Mucosa of descending colon (tissue), 3 donors: ENCODE results near the gene CIAO3. TPM values are rescaled to one million over a fixed set of nuclear protein-coding genes. Genes with fewer than 3 reads are reported as not detected.
A peak's percentile ranks its signal among the peaks of the same experiment; 100 is the strongest.

Source experiments
- ATAC-seq: fragments of 200-7000 bp; cut with Tn5 transposase; one replicate; pipeline ENCODE4 v1.9.1; 2020; ENCODE audit warnings: mild to moderate bottlenecking, moderate library complexity
- DNase-seq, 3 donors: peaks; one replicate each; pipeline ENCODE4 v3.0.0-alpha.2; 2020
- H3K36me3 ChIP-seq: fragments of 200-600 bp; one replicate; pipeline ENCODE4 v1.8.0; 2021; ENCODE audit warnings: low read depth, mild to moderate bottlenecking
- H3K4me1 ChIP-seq: fragments of 200-600 bp; one replicate; pipeline ENCODE4 v1.8.0; 2021; ENCODE audit warnings: low read depth, mild to moderate bottlenecking
- H3K4me3 ChIP-seq: fragments of 200-600 bp; one replicate; pipeline ENCODE4 v1.8.0; 2021; ENCODE audit warnings: mild to moderate bottlenecking
- H3K9me3 ChIP-seq: fragments of 200-600 bp; one replicate; pipeline ENCODE4 v1.8.0; 2021; ENCODE audit warnings: mild to moderate bottlenecking
- CTCF ChIP-seq: fragments of 200-600 bp; IDR thresholded peaks from one replicate; pipeline ENCODE4 v1.8.0; 2022; ENCODE audit warnings: antibody characterized with exemption, mild to moderate bottlenecking
- intact Hi-C, 2 donors: fragments of 100-400 bp; cut with DNase I in 1 of 2; cut with micrococcal nuclease in 1 of 2; formaldehyde crosslinking; loops; one replicate each; pipeline versions ENCODE4 v1.11.0 to v1.11.1; 2022; cut with DNase I, micrococcal nuclease
- long read RNA-seq, 2 donors: library from polyadenylated mRNA; unstranded; transcript quantifications; one replicate each; pipeline ENCODE4 v2.0.0, GENCODE V29; 2019 to 2021
- total RNA-seq, 3 donors: library from RNA; stranded (reverse); fragmentation: NEBNext Ultra II Directional in 2 of 3; extraction: Animal tissue kit (Norgen Biotek cat#: 25700) in 2 of 3; gene quantifications; one replicate each; pipeline versions ENCODE4 v1.2.1 to v1.2.4, GENCODE V29; 2021 to 2023
- donor health status: DM: no; HTN: no; CAD: no; lungs with moderate emphysema.
- donor health status: DM: no; HTN: no; CAD: no.
- donor health status: DM: no; HTN: yes; CAD: no.

Gene CIAO3
- 10 to 100 TPM; 37.7 to 48.7 (median 47.6) TPM for total RNA-seq
- long read RNA-seq, donor 1, transcript CIAO3-201 (11 exons, 2,112 nt): major isoform, 46 of 71 reads
- long read RNA-seq, donor 1, partial matches to known transcripts: 10 of 71 reads
- long read RNA-seq, donor 1, other reads (novel, unspliced or antisense): 8 of 71 reads
- long read RNA-seq, donor 2, transcript CIAO3-201 (11 exons, 2,112 nt): major isoform, 32 of 48 reads
- long read RNA-seq, donor 2, partial matches to known transcripts: 1 of 48 reads
- long read RNA-seq, donor 2, other reads (novel, unspliced or antisense): 8 of 48 reads

GRCh38 chr16:740764-741505, at the start of gene CIAO3:
TSS of gene CIAO3 (minus strand) at chr16:740997. CDS start at chr16:740985, 12 bp downstream.
- peak; percentile 96 for TF ChIP-seq CTCF
- DNase-seq (peak; percentile 86 to 94 (median 93)), ATAC-seq (peak; percentile 95)
- no peaks in the 10 kb centered on the region for H3K36me3 ChIP-seq
- H3K4me1 ChIP-seq: peaks cover 20% of the 10 kb centered on the region
- intact Hi-C loops: no loop called here
- no peaks in the 10 kb centered on the region for H3K9me3 ChIP-seq
- peak within 1 kb of the TSS; percentile 84 for H3K4me3 ChIP-seq

GRCh38 chr16:790086-790485, 49.3 kb upstream of the CIAO3 start:
- Histone ChIP-seq H3K36me3 (no peaks in the 10 kb centered on the region), H3K4me3 (no peak overlapping the region), H3K4me1 (peaks cover 17% of the 10 kb centered on the region), H3K9me3 (no peaks in the 10 kb centered on the region)
- intact Hi-C loops: no loop called here
- ATAC-seq: no peak
- DNase-seq: no peak
- no peak for TF ChIP-seq CTCF

GRCh38 chr16:789191-789850, 48.5 kb upstream of the CIAO3 start:
- Histone ChIP-seq H3K4me3 (no peak overlapping the region), H3K36me3 (no peaks in the 10 kb centered on the region)
- no peak for ATAC-seq

GRCh38 chr16:788399-789126, 47.8 kb upstream of the CIAO3 start, which contains the start of gene CHTF18:
TSS of gene CHTF18 (plus strand) at chr16:788620. CDS start at chr16:788685, 65 bp downstream.
- peaks cover 17% of the 10 kb centered on the region for H3K4me1 ChIP-seq
- intact Hi-C loops: no loop called here
- no peaks in the 10 kb centered on the region for H3K36me3 ChIP-seq
- H3K9me3 ChIP-seq: no peaks in the 10 kb centered on the region
- peak; percentile 93 to 97 (median 94) for DNase-seq
- ATAC-seq: peak; percentile 94
- H3K4me3 ChIP-seq: peak within 1 kb of the TSS; percentile 88
- TF ChIP-seq CTCF: no peak

More at GRCh38 chr16:789191-789850, 48.5 kb upstream of the CIAO3 start:
- Histone ChIP-seq H3K4me1 (peaks cover 17% of the 10 kb centered on the region), H3K9me3 (no peaks in the 10 kb centered on the region)
- no peak for DNase-seq
- TF ChIP-seq CTCF: no peak
- intact Hi-C loops: no loop called here

GRCh38 chr16:787978-788398, 47.2 kb upstream of the CIAO3 start, which contains the start of gene RPUSD1:
TSS of gene RPUSD1 (minus strand) at chr16:788381. CDS start at chr16:787737, 644 bp downstream.
- H3K4me3 ChIP-seq: peak within 1 kb of the TSS; percentile 88
- DNase-seq (no peak), ATAC-seq (peak; percentile 3)
- TF ChIP-seq CTCF: no peak
- H3K9me3 ChIP-seq: no peaks in the 10 kb centered on the region
- intact Hi-C loops: no loop called here
- peaks cover 17% of the 10 kb centered on the region for H3K4me1 ChIP-seq
- no peaks in the 10 kb centered on the region for H3K36me3 ChIP-seq
